ENCODE results near the gene TRO.
A peak's percentile ranks its signal among the peaks of the same experiment; 100 is the strongest.

TRO gene

DNA sequence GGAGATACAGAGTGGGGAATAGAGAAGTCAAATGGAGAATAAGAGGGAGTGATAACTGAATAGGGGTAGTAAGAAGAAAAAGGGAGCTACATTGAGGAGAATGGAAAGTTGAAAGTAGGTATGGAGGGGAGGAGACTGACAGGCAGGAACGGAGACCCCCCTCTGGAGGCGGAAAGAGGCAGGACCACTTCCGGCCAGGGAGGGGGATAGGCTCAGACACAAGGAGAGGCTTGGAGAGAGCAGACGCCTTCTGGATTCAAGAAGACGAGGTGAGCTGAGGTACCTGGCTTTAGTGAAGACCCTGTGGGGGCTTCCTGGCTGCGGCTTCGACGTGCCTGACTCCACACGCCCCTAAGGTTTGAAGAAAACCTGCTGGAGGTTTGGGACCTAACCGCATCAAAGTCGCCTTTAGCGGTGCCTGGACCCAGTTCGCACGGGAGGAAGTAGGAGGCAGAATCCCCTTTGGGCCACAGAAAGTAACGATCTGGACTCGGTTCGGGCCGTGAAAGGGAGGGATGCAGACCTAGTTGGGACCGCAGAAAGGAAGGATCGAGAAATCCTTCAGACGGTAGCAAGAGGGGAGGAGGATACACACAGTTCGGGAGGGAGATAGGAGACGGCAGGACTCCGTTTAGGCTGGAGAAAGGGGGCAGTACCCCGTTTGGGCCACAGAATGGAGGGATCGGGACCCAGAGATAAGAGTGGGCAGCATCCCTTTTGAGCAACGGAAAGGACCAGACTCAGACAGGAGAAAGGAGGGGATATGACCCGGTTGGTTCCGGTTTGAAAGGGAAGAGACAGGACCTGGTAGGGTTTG lies at the start of gene TRO:
Gene TRO (plus strand): TSS at position 215 of the 817 bp plus-strand sequence. CDS start 1,423 bp downstream, outside the sequence.
- DNase-seq: no peak

DNA sequence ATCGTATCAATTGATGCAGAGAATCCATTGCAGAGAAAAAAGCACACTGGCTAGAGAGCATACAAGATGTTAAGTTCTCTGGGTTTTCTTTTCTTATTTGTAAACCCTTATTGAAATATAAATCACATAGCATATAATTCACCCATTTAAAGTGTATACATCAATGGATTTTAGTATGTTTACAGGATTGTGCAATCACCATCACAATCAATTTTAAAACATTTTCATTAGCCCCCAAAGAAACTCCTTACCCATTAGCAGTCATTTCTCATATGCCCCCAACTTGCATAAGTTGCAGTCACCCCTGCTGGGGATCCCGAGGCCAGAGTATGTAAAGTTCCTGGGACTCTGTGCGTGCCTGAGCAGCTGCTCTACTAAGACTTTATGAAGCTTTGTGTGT lies 34.9 kb upstream of the TRO start:
- no peak for DNase-seq

GRCh38 chrX:54891573-54891972 lies 29.1 kb upstream of the TRO start:
- peak; percentile 71 for DNase-seq

- no peak for DNase-seq
Measured at GRCh38 chrX:54894159-54894558, 26.5 kb upstream of the TRO start.

DNA sequence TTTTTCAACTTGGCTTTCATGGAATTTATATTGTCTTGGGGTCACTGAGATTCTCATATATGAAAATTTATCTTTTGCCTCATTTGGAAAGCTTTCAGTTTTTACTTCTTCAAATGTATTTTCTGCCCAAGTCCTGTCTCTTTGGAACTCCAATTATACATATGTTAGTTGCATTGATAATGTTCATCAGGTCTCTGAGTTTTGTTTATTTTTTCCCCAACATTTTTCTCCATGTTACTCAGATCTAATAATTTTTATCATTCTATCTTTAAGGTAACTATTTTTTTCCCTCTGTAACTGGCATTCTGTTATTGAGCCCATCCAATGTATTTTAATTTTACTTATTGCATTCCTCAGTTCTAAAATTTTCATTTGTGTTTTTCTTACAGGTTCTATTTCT lies 10.7 kb upstream of the TRO start:
- DNase-seq: no peak

GRCh38 chrX:54921427-54922021 lies 900 bp downstream of the TRO start:
- DNase-seq: peak; percentile 59

DNA sequence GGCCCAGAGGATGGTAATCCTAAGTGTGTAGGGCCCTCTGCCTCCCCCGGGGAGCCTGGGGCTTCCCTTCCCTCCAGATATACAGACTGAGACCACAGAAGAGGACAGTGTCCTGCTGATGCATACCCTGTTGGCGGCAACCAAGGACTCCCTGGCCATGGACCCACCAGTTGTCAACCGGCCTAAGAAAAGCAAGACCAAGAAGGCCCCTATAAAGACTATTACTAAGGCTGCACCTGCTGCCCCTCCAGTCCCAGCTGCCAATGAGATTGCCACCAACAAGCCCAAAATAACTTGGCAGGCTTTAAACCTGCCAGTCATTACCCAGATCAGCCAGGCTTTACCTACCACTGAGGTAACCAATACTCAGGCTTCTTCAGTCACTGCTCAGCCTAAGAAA lies 1.9 kb downstream of the TRO start:
- no peak for DNase-seq

DNA sequence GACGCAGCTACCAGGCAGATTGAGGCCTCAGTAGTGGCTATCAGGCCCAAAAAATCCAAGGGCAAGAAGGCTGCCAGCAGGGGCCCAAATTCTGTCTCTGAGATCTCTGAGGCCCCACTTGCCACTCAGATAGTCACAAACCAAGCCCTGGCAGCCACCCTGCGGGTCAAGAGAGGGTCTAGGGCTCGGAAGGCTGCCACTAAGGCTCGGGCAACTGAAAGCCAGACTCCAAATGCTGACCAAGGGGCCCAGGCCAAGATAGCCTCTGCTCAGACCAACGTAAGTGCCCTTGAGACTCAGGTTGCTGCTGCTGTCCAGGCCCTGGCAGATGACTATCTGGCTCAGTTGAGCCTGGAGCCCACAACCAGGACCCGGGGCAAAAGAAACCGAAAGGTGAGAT lies 2.8 kb downstream of the TRO start:
- DNase-seq: no peak

- DNase-seq: no peak
Measured at GRCh38 chrX:54926978-54927377, 6.4 kb downstream of the TRO start.

GRCh38 chrX:54928876-54929275 lies 8.3 kb downstream of the TRO start:
- no peak for DNase-seq

DNA sequence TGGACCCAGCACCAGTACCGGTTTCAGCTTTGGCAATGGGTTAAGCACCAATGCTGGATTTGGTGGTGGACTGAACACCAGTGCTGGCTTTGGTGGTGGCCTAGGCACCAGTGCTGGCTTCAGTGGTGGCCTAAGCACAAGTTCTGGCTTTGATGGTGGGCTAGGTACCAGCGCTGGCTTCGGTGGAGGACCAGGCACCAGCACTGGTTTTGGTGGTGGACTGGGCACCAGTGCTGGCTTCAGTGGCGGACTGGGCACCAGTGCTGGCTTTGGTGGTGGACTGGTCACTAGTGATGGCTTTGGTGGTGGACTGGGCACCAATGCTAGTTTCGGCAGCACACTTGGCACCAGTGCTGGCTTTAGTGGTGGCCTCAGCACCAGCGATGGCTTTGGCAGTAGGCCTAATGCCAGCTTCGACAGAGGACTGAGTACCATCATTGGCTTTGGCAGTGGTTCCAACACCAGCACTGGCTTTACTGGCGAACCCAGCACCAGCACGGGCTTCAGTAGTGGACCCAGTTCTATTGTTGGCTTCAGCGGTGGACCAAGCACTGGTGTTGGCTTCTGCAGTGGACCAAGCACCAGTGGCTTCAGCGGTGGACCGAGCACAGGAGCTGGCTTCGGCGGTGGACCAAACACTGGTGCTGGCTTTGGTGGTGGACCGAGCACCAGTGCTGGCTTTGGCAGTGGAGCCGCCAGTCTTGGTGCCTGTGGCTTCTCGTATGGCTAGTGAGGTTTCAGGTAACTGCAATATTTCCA lies 9.8 kb downstream of the TRO start:
- no peak for DNase-seq

- no peak for DNase-seq
Measured at GRCh38 chrX:54931107-54931506, 10.5 kb downstream of the TRO start.

GRCh38 chrX:54933150-54933826 lies 12.7 kb downstream of the TRO start:
- no peak for DNase-seq

DNA sequence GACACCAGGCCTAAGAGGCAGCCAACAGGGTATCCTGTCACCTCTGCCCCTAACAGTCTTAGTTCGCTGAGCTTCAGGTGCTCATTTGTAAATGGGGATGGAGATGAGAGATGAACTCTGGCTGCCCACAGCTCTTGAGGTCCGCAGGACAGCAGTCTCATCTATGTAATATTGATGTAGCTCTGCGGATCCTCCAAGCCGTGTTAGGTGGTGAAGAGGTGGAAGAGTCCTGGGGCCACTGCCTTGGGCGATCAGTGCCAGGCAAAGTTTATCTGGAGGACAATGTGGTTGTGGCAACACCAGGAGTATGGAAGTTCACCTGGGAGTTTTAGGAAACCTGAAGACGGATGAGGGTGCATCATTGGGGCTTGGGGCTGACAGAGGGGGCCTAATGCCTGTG lies 13.4 kb downstream of the TRO start:
- DNase-seq: no peak

- no peak for DNase-seq
Measured at GRCh38 chrX:54934890-54935289, 14.3 kb downstream of the TRO start.

DNA sequence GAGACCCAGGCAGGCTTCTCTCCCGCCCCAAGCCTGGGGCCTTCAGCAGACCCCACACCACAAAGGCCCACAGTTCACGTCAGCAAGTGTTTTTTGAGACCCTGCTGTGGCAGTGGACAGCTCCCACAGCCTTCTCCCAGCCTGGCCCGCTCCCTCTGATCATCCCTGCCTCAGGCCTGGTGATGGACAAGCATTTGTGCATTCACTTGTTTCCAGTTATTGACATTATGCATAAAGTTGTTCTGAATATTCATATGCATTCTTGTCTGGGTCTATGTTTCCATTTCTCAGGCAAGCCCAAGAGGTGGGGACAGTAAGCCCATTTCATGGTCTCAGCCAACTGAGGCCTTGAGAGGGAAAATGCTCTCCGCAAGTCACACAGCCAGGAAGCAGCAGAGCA lies 14.7 kb downstream of the TRO start:
- no peak for DNase-seq

DNA sequence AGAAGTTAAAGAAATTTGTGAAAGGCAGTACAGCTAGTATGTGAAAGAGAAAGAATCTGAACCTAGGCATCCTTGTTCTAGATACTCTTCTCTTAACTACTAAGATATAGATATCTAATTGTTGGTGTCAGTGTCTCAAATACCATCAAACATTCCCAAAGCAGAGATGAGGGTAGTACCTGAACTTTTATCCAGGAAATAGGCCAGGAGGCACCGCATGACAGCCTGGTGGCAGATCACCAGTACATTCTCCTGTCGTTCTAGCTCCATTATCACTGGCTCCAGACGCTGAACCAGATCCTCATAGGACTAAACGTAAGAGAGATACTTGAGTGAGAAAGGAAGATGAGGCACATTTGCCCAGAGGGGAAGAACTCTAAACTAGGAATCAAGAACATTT lies 16.8 kb downstream of the TRO start:
- no peak for DNase-seq

DNA sequence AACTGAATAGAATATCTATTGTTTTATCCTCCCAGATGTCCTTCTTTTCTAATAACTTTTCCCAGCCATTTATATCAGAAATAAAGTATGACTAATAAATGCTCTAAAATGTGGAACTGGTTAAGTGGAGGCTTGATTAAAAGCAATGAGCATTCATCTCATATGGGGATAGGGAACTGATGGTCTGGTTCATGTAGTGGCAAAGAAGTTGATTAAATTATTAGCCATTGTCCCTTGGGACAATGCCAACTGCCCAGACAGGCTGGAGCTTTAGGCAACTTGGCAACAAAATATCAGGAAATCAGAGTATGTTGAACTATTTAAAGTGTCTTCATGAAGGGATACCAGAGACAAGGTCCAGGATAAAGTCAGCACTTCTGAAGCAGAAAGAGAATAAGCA lies 24.2 kb downstream of the TRO start:
- no peak for DNase-seq

- DNase-seq: no peak
Measured at GRCh38 chrX:54945224-54945623, 24.6 kb downstream of the TRO start.

- no peak for DNase-seq
Measured at GRCh38 chrX:54950730-54951375, 30.2 kb downstream of the TRO start.

DNA sequence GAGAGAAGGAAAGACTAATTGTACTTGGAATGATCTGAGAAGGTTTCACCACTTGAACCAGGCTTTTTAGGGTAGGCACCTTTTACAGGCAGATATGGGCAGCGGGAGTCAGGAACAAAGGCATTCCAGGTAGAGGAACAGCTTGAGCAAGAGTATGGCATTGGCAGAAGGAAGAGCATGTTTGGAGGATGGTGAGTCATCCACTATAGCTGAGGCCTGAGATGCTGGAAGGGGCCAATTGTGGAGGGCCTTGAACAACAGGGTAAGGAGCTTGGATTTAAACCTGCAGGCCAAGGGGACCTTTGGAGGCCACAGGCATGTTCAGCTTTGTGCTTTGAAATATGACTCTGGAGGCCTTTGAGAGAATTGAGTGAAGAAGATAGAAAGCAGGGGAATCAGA lies 41.1 kb downstream of the TRO start:
- no peak for DNase-seq

- DNase-seq: no peak
Measured at GRCh38 chrX:54964766-54965497, 44.3 kb downstream of the TRO start.
